ENCODE results near the gene IL25.

DNA sequence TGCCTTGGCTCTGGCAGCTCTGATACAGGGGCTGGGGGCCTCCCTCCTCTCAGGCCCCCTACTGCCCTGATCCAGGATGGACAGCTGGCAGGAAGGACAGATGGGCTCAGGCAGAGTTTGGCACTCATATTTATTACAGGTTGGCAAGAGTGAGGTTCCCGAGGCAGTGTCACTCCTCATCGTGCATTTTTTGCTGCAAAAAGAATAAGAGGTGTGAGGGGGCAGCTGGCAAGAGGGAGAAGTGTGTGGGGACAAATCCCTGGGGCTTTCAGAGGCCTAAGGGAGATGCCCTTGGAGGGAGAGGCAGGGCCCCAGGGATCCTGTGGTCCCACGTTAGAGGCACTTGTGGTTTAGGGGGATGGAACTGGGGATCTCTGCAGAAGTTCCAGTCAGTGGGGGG, 9.3 kb downstream of the IL25 start:
- TF ChIP-seq PPARA (CRISPR knock-in tag; IDR thresholded peaks at IDR 0.05; ENCODE audit: borderline replicate concordance) (no peak), ISL1 (CRISPR knock-in tag; IDR thresholded peaks at IDR 0.05) (no peak), ZC3H10 (CRISPR knock-in tag; IDR thresholded peaks at IDR 0.05) (no peak), ZNF70 (CRISPR knock-in tag; IDR thresholded peaks at IDR 0.05) (no peak), POU6F1 (CRISPR knock-in tag; IDR thresholded peaks at IDR 0.05; ENCODE audit: borderline replicate concordance, low read depth) (no peak), RARB (CRISPR knock-in tag; IDR thresholded peaks at IDR 0.05) (no peak), ZFP3 (CRISPR knock-in tag; IDR thresholded peaks at IDR 0.05) (no peak), PATZ1 (CRISPR knock-in tag; IDR thresholded peaks at IDR 0.05; ENCODE audit: borderline replicate concordance) (no peak), ZFP30 (CRISPR knock-in tag; IDR thresholded peaks at IDR 0.05) (no peak), TCF4 (CRISPR knock-in tag; IDR thresholded peaks at IDR 0.05; ENCODE audit: borderline replicate concordance) (no peak), OSR1 (CRISPR knock-in tag; IDR thresholded peaks at IDR 0.05) (no peak)
